Measurements from ENCODE around the gene ZRANB3. TPM values are rescaled to one million over a fixed set of nuclear protein-coding genes. Genes with fewer than 3 reads are reported as not detected.
A peak's percentile ranks its signal among the peaks of the same experiment; 100 is the strongest.
"Not testable (repeated sequence)": the region's sequence is repeated elsewhere in the genome, so short reads cannot be mapped to it uniquely, and the experiment has no call there.

Gene ZRANB3
- 12.7 TPM for polyA plus RNA-seq (ENCODE audit: insufficient read length)
- long read RNA-seq, donor 1: 0 reads
- long read RNA-seq, donor 2: 0 reads
- long read RNA-seq, donor 3: 0 reads
- long read RNA-seq, donor 4: 0 reads
- long read RNA-seq, donor 5, partial matches to known transcripts: 40 of 41 reads
- long read RNA-seq, donor 5, other reads (novel, unspliced or antisense): 0 of 41 reads
- long read RNA-seq, donor 6, partial matches to known transcripts: 45 of 47 reads
- long read RNA-seq, donor 6, other reads (novel, unspliced or antisense): 0 of 47 reads
- long read RNA-seq, donor 7, partial matches to known transcripts: 11 of 11 reads
- long read RNA-seq, donor 7, other reads (novel, unspliced or antisense): 0 of 11 reads
- long read RNA-seq, donor 8: 0 reads

DNA sequence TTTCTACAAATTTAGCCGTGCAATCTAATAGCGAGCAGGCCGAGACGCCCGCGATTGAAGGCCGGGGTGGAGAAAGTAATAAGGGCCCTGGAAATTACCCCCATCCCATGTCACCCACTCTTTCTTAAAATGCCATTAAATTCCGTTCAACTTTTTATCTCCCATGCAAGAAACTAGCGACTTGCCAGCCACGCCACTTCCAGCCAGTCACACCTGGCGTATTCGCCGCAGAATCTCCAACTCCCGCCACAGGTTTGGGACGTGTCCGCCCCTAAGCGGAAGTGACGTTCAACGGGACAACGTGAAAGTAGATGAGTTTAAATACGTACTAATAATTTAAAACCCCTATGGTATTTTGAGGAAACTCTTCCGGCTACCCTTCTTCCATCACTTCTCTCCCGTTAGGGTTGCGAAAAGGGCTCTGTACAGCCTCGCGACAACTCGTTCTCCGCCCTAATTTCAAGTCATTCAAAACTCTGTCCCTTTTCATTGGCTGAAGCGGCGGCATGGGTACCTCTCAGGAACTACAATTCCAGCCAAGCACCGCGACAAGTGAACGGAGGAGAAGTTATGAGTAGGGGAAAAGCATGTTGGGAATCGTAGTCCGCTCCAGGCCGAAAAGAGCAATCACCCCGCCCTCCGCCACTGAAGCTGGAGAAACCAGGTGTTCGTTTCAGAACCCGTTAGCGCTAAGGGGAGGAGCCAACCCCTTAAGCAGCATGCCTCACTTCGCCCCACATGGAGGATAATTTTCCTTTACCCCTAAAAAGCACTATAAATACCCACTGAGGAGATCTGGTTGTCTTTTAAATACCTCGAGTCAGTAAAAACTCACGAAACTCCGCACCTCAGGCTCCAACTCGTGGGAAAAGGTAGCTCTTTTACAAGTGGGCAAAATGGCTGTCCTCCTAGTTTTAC is at the start of gene ZRANB3:
Gene ZRANB3 (minus strand): TSS at position 906 of the 918 bp plus-strand sequence.
- peak; percentile 97 for DNase-seq

DNA sequence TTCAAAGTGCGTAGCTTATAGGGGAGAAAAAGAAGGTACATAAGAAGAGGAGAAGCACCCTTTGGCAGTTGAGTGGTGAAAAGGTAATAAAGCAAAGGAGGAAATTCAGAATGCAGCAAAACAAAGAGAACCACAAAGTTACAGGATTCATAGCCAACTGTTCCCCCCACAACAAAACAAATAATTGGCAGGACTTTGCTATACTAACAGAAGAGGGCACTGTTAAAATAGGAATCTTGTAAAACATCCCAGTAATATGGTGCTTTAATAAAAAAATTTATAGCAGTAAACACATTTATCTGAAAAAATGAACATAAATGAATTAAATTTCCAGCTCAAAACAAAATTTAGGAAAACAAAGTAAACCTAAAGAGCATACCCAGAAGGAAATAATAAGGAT is 42.6 kb upstream of the ZRANB3 start:
- no peak for DNase-seq

DNA sequence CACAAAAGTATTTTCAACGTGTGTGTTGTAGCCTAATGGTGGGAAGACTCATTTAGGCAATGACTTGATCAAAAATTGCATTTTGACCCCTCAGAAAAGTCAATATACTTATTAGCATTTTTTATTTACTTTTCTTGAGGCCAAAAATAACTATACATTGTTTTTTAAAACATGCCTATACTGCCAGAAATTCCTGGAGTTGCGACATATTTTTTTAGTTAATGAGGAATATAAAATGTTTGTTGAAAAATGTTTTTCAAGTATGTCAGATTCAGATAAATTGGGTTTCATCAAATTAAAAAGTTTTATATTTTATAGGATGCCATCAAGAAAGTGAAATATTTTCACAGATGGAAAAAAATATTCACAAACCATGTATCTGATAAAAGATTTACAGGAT is 39.9 kb upstream of the ZRANB3 start:
- no peak for DNase-seq

DNA sequence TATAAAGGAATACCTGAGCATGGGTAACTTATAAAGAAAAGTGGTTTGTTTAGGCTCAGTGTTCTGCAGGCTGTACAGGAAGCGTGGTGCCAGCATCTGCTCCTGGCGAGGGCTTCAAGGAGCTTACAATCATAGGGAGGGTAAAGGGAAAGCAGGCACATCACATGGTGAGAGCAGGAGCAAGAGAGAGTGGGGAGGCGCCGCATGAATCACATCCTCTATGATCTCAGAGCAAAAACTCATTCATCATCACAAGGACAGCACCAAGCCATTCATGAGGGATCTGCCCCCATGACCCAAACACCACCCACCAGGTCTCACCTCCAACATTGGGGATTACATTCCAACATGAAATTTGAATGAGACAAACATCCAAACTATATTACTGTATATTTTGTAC is 32.8 kb upstream of the ZRANB3 start:
- no peak for DNase-seq

DNA sequence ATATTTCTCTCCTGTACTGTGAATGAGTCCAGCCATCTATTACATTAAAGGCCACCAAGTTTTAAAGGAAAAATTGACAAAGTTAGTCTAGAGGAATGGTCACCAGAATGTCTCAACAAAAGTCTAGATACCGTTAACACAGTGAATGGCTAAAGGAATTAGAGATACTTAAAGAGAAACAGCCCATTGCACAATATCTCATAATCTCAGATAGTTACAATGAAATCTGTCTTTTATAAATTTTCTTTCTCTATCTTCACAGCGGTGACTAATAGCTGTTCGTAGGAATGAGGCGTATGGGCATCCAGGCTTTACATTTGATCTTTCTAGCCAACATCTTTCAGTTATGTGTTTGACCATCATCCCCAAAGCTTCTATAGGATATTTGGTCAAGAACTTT is 30.9 kb upstream of the ZRANB3 start:
- DNase-seq: no peak

DNA sequence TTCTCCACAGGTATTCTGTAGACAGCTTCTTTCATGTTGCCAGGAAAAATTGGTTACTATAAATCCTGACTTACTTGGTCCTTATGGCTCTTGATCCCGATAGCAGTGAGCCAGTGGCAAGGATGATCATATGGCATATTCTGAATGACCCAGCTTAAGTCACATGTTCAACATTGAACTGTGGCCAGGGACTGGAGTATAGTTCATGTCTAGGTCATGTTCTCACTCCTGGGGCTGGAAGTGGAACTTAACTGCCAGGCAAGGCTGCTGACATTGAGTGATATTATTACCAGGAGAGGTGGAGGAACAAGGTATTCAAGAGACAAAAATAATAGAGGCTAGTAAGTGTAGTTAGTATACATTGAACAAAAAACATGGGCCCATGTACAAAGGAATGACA is 26.5 kb upstream of the ZRANB3 start:
- no peak for DNase-seq

DNA sequence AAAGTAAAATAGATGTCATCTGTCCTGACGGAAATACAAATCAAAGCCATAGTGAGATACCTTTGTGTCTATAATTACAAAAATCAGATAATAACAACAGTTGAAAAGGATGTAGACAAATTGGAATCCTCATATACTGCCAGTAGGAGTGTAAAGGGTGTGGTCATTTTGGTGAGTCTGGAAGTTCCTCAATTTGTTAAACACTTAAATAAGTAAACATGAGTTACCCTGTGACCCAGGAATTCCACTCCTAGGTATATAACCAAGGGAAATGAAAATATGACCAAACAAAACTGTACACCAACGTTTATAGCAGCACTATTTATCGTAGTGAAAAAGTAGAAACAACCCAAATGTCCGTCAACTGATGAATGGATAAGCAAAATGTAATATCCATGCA is 24.3 kb upstream of the ZRANB3 start:
- no peak for DNase-seq

DNA sequence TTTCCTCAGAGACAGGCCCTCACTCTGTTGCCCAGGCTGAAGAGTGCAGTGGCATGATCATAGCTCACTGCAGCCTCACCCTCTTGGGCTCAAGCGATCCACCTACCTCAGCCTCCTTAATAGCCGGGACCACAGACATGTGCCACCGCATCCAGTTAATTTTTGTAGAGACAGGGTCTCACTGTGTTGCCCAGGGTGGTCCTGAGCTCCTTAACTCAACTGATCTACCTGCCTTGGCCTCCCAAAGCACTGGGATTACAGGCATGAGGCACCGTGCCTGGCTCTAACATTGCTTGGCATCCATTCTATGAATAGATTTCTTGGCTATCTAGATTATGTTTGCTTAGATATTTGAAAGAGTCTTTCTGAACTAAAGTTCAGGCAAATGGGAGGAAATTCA is 21.9 kb upstream of the ZRANB3 start:
- DNase-seq: no peak

DNA sequence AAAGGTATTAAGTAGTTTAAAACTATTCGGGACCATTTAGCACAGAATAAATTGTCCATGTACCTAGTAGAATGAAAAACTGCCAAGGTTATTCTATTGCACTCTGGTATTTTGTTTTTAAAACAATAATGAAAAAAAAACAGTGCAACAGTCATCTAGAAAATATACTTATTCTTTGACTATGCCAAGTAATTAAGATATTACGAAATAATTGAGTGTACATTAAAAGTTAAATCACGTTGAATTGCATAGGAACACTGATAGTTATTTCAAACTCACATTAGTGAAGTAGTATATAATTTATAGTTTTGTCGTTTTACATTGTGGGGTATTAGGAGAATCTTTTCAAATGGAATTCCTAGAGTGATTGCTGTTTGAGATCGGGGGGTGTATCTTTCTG is 20.3 kb upstream of the ZRANB3 start:
- DNase-seq: no peak

DNA sequence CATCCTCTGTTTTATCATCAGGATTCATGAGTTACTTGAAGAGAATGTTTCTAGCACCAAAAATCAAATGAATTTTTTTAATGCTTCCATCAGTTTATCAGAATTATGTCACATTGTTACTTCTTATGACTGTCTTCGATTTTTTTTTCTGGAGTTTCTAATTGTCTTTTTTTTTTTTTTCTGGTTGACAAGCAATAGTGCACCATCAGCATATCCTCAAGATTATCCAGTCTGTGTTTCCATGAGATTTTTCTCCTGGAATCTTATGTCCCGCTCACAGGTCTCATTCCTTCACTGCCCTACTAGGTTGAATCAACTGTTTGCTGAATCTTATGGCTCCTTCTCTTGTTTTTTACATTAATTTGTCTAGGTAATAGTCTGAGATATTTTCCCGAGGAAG is 16.3 kb upstream of the ZRANB3 start:
- DNase-seq: no peak

DNA sequence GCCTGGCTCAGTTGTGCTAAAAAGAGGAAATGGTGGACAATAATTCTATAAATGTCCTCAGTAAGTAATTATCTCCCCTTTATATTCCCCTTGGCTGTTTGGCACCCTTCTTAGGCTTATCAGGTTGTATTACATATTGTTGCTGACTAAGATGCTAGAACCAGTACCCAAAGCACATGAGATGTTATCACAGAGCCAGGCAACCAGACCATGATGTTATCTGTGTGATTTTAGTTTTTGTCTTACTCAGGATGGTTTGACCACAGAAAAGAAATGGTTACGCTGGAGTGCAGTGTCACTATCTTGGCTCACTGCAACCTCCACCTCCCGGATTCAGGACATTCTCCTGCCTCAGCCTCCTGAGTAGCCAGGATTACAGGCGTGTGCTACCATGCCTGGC is 15.4 kb upstream of the ZRANB3 start:
- DNase-seq: no peak

DNA sequence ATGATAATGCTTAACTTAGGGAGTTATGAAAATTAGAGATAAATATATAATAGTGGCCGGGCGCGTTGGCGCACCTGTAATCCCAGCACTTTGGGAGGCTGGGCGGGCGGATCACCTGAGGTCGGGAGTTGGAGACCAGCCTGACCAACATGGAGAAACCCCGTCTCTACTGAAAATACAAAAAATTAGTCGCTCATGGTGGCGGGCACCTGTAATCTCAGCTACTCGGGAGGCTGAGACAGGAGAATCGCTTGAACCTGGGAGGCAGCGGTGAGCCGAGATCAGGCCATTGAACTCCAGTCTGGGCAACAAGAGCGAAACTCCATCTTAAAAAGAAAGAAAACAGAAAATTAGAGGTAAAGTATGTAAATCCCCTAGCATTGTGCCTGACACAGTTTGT is 2.5 kb upstream of the ZRANB3 start:
- not testable (repeated sequence) for DNase-seq

DNA sequence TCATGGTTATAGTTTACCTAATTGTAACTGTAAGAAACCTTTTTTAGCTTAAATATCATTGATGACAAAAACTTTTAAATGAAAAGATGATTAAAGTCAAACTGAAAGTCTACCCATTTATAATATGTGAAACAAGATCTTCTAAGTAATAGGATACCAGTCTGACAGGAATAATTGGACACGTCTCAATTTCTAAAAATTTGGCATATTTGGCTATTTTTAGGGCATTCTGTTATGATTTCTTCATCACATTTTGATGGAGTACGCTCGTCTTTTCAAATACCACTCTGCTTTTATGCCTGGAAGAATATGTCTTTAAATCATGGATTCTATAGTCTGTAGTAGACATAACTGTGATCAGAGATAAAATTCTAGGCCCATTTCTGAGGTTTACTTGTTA is 1.6 kb upstream of the ZRANB3 start:
- DNase-seq: no peak

DNA sequence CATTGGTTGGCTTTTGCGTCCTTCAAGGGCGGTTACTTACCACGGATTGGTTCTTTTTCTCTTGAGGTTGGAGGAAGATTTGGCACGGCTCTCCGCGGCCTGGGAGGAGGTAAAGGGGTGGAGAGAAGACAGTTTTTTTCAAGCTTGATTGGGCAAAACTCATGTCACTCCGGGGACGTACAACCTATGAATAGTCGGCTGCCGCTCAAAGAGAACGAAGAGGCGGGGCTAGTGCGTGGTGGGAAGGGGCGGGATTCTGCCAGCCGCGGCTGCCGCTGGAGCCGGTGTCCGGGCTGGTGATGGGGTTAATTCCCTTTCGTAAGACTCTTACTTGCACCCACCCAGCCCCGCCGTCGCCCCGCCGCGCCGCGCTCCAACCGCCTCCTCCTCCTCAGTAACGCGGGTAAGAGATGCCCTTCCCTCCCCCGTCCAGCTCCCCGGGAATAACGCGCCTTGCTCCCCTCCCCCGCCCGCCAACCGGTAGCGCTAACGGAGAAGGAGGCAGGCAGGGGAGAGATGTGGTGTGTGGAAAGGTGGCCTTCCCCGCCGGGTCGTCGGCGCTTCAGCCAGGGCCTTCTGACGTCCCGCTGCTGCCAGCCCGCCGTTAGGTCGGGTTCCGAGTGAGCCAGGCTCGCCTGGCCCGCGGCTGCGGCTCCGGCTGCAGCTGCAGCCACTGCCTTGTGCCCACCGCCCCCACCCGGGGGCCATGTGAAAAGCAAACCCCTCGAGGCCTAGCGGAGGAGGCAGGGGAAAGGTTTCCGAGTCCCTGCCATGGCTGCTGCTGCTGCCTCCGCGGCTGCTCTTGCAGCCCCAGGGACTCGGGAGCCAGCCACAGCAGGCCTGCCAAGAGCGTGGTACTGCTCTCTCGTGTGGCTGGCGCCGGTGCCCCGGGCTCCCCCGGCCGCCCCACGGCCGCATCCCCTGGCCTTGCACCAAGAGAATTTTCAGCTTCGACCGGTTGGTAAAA is 496 bp upstream of the ZRANB3 start, which contains the start of gene R3HDM1:
Gene R3HDM1 (plus strand): TSS at position 254 of the 967 bp plus-strand sequence. CDS start 73,362 bp downstream, outside the sequence.
- DNase-seq: peak; percentile 100

DNA sequence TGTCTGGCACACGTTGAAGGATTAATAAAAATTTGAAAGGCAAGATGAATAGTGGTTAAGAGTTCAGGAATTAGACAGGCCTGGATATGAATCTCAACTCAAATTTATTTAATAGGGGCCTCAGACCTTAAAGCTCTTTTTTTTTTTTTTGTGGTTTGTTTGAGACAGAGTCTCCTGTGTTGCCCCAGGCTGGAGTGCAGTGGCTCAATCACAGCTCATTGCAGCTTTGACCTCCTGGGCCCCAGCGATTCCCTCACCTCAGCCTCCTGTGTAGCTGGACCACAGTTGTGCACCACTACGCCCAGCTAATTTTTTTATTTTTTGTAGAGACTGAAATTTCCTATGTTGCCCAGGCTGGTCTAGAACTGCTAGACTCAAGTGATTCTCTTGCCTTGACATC is 3.0 kb downstream of the ZRANB3 start:
- no peak for DNase-seq

DNA sequence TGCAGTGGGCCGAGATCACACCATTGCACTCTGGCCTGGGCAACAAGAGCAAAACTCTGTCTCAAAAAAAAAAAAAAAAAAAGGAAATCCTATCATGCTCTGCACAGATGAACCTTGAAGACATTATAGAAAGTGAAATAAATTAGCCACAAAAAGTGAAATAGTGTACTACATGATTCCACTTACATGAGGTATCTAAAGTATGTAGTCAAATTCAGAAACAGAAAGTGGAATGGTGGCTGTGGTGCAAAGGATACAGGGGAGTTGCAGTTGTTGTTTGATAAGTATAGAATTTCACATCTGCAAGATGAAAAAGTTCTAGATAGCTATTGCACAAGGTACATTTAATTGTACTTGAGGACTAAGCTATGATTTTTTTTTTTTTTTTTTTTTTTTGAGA is 5.2 kb downstream of the ZRANB3 start:
- DNase-seq: no peak

DNA sequence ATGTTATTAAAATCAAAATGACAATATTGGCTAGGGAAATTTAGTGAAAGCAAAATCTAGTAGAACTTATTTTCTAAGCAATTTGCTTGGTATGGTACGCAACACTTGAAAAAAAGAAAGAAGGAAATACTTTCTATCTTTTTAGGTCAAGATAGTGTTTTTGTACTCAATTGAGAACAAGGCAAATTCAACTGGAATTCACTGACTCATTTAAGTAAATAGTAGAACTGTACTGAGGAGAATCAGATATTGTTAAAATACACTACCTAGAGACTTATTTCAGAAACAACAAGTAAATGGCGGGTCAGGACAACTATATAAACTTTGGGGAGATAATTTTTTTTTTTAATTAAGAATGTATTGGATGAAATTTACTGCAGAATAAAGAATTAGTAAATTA is 18.9 kb downstream of the ZRANB3 start:
- DNase-seq: no peak

DNA sequence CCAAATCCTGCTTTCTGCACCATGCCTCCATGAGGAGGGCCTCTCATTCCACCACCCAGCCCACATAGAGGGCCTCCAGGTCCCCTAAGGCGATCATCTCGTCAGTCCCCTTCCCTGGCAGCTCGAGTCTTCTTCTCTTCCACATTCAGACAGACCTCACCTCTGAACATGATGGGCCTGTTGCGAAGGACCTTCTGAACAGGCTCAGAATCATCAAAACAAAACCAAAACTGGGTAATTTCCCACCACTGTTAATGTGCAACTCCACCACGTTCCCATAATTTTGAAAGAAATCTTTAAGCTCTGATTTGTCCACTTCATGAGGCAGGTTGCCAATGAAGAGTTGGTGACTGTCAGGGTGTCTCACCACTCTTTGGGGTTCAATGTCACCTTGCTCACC is 20.4 kb downstream of the ZRANB3 start:
- DNase-seq: no peak

DNA sequence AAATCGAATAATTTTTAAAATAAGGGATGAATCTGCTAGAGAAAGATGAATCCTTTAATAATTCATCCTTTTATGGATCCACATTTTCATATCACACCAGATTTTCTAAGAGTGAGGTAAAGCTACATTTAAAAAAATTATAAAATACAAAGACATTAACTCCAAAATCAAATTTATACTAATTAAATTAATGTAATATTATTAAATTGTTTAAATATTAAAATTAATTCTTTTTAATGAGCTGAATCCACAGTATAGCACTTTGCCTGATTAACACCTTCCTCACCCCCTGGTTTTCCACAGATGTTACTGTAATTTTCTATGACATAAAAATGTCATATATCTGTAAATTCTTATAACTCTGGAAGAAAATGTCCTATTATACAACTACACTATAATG is 26.2 kb downstream of the ZRANB3 start:
- DNase-seq: no peak

DNA sequence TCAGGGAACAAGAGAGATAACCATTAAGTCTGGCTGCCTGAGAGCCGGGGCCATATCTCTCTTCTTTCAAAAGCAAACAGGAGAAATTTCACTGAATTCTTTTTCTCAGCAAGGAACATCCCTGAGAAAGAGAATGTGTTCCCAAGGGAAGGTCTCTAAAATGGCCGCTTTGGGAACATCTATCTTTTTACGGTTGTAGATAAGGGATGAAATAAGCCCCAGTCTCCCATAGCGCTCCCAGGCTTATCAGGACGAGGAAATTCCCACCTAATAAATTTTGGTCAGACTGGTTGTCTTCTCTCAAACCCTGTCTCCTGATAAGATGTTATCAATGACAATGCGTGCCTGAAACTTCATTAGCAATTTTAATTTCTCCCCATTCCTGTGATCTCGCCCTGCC is 32.4 kb downstream of the ZRANB3 start:
- not testable (repeated sequence) for DNase-seq

DNA sequence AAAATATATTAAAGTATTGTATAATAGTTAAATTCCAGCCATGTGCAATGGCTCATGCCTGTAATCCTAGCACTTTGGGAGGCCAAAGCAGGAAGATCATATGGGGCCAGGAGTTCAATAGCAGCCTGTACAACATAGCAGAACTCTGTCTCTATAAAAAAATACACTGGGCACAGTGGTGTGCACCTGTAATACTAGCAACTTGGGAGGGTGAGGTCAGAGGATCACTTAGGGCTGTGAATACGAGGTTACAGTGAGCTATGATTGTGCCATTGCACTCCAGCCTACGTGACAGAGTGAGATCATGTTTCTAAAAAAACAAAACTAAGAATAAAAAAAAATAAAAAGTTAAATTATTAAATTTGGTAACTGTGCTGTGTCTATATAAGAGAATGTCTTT is 36.1 kb downstream of the ZRANB3 start:
- no peak for DNase-seq

DNA sequence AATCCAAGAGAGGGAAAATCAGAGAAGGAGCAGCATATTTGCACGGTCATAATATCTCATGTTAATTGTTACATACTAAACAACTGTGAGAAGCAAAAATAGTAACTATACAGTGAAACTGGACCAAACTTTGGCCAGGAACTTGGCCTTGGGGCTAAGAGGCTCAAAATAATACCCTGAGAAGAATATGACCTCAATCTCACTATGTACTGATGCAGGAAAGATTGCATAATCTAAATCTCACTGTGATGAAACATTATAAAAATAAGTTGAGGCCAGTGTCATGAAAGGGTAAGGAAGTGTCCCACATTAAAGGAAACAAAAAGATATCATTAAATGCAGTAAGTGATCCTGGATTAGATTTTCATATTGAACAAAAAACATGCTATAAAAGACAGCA is 36.5 kb downstream of the ZRANB3 start:
- no peak for DNase-seq
